Measurements from ENCODE around the gene PARD3.
"Not testable (repeated sequence)": the region's sequence is repeated elsewhere in the genome, so short reads cannot be mapped to it uniquely, and the experiment has no call there.

The PARD3 gene

DNA sequence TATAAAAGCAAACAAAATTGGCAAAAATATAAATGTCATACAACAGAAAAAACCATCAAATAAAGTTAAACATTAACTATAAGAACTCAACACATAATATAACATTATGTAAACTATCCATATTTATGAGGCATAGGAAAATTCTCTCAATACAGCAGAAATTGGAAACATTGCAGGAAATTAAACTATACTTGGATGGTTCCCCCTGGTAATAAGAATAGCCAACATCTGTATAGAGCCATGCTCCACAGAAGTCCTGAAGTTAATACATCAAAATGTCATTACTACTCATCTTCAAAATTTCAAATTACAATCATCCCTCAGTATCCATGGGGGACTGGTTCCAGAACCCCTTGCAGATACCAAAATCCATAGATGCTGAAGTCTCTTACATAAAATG is 350.5 kb downstream of the PARD3 start:
- no peak for DNase-seq (ENCODE audit: low read depth)

DNA sequence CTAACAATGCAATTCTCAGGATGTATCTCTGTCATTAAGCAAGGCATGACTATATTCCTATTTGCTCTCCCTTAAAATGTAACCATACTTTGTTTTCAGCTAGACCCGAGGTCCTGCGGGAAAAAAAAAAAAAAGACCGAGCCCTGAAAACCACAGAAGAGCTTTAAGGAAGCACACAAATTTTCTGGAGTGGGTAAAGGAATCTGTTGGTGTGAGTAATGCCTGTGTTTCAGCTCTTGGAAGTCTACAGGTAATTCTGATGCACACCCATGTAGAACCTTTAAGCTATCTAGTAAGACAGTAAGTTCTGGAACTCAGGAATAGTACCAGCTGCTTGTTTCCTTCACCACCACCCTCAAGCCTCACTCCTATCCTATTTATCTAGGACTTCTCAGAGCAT is 351.1 kb downstream of the PARD3 start:
- no peak for DNase-seq (ENCODE audit: low read depth)

- no peak for DNase-seq (ENCODE audit: low read depth)
Observed at GRCh38 chr10:34462993-34463392, 352.1 kb downstream of the PARD3 start.

GRCh38 chr10:34462056-34462455 is 353.0 kb downstream of the PARD3 start:
- no peak for DNase-seq (ENCODE audit: low read depth)

DNA sequence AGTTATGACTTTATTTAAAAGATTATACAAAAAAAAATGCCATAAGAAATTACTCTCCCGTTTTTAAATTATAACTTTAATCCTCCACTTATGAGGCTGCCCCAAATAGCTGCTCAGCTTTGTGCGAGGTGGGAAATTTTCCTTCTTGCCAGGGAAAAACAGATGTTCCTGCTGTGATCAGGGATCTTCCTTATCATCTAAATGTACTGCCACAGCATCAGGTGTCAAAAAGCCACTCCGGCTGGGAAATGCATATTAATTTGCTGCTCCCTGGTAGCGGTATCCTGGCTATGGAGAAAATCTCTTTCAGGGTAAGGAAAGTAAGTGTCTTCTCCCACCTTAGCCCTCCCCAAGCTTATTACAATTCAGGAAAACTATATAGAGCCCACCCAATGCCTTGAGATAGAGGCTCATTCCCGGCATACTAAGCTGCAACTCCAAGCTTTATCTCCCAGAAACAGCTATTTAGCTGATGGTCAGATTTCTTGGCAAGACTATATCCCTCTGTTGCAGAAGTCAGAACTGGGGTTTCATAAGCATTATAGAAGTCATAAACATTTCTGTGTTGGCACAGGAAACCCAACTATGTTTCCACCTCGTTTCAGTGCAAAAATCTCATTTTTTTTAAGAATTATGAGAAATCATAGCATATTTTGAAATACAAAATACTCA is 360.4 kb downstream of the PARD3 start:
- DNase-seq (ENCODE audit: low read depth), result no peak

DNA sequence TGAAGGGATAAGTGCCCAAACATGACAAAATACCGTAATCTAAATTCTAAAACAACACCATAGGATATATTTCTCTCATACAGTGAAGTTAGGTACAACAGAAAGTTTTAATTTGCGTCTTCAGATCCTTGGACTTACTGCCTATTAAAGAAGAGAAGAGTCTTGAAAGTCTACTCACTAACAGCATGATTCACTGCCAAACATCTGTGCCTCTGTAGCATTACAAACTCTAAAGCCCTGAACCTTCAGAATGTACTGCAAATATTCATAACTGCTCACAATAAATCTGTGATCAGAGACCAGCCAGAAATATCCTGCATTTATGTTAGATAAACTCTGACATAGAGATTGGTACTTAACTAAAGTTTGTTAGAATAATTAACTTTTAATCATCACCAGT is 365.3 kb downstream of the PARD3 start:
- no peak for DNase-seq (ENCODE audit: low read depth)

DNA sequence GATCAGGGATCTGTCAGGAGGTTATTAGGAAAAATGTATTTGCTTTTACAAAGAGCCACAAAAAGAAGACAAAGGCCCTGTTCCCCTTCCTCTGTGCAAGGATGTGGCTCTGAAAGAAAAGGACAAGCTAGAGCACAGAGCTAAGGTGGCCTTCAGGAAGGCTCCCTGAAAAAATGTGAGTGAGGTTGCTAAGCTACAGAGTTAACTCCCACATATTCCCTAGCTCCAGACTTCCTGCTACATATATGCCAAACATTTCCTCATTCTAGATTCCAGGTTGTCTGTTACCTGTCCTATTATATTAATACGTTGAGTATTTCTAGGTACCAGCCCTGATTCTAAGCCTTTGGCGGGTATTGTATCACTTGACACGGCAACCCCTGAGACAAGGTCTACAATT is 369.0 kb downstream of the PARD3 start:
- DNase-seq (ENCODE audit: low read depth), result no peak

GRCh38 chr10:34444223-34445183 is 370.6 kb downstream of the PARD3 start:
- no peak for DNase-seq (ENCODE audit: low read depth)

DNA sequence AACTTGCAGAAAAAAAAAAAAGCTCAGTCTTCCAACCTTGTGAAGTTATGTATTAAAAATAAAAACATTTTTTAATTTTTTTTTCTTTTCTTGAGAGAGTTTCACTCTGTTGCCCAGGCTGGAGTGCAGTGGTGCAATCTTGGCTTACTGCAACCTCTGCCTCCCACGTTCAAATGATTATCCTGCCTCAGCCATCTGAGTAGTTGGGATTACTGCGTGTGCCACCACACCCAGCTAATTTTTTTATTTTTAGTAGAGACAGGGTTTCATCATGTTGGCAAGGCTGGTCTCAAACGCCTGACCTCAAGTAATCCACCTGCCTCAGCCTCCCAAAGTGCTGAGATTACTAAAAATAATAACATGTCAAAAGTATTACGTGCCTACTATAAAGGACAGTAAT is 375.7 kb downstream of the PARD3 start:
- DNase-seq (ENCODE audit: low read depth), result not testable (repeated sequence)

GRCh38 chr10:34438741-34439140 is 376.4 kb downstream of the PARD3 start:
- DNase-seq (ENCODE audit: low read depth), result no peak

- DNase-seq (ENCODE audit: low read depth), result no peak
Observed at GRCh38 chr10:34437906-34438305, 377.2 kb downstream of the PARD3 start.

DNA sequence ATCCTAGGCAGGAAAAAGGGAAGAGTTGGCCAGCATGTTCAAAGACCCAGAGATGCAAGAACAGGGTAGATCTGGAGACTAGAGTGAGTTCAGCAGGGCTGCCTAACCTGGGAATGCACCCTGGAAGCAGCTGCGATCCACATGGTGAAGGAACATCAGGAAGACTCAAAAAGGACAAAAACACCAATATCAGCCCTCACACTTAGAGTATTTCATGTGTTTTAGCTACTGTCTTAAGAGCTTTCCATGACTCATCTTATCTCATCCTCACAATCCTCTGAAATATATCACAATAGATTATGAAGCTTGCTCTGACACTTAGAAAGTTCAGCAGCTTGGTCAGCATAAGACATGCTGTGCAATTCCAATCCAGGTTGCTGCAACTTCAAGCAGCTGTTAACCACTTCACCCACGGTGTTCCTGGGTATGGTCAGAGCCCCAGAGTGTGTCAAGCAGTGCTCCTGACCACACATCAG is 380.9 kb downstream of the PARD3 start:
- DNase-seq (ENCODE audit: low read depth), result peak; percentile 60

DNA sequence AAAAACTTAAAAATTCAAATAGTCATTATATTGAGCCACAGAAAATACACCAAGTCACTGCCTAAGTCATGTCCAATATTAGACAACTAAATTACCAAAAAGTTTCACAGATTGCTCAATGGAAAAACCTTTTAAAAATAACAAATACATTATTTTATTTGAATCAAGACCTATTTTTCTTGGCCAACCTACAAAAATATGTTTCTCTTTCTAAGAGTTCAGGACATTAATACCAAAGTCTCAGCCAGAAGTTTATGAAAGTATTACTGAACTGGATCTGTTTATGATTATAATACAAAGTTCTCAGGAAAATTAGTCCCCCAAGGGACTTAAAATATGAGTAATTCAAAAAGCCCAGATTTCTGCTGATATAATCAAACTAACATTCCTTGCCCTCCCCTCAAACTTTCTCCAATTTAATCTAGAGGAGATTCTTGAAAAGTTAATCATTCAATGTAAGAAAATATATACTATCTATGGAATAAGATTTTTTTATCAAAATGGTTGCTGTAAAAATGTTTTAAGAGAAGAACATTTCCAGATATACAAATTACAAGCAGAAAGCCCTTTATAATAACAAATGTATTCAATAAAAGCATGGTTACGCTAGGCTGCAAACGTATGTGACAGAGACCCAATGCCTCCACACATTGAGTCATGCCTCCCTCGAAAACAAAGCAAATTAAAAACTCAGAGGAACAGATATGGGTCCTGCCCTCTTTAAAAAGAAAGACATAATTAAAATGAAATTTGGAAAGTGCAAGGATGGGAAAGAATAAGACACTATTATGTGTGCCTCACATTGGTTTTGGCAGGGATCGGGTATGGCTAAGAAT is 381.6 kb downstream of the PARD3 start:
- peak; percentile 28 for DNase-seq (ENCODE audit: low read depth)

GRCh38 chr10:34432589-34432988 is 382.5 kb downstream of the PARD3 start:
- DNase-seq (ENCODE audit: low read depth), result no peak

DNA sequence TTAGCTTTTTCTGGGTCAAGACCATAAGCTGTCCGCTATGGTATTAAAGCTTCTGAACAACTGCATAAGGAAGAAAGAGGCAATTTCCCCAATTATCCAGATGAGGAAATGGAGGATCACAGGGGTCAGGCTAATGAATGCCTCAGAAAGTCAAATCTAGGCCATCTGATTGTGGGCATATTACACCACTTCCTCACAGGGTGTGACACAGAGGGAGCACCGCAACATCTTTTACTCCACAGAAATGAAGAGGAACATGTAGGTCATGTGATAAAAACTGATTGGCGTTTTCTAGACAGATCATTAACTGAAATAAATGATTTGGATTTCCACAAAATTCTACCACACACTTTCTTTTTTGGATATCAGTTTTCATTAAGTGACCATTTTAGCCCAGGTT is 384.4 kb downstream of the PARD3 start:
- DNase-seq (ENCODE audit: low read depth), result no peak

DNA sequence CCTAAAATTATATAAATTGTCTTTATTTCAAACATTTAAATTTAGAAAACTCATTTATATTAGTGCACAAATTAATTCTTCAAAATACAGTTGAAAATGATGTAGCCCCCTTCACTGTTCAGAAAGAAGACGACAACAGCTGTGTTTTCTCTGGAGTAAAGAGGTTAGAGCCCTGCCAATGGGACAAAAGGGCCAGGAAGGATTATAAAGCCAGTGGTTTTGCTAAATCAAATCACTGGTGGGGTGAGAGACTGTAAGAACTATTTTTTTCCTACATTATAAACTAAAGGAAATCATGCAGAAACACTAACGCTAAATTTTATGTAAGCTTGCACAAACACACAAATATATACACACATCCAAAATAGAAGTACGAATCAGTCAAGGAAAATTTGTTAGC is 386.6 kb downstream of the PARD3 start:
- no peak for DNase-seq (ENCODE audit: low read depth)

- DNase-seq (ENCODE audit: low read depth), result no peak
Observed at GRCh38 chr10:34427911-34428216, 387.2 kb downstream of the PARD3 start.

GRCh38 chr10:34427158-34427910 is 387.8 kb downstream of the PARD3 start:
- DNase-seq (ENCODE audit: low read depth), result not testable (repeated sequence)

- DNase-seq (ENCODE audit: low read depth), result not testable (repeated sequence)
Observed at GRCh38 chr10:34426538-34427157, 388.4 kb downstream of the PARD3 start.

- DNase-seq (ENCODE audit: low read depth), result no peak
Observed at GRCh38 chr10:34426041-34426440, 389.1 kb downstream of the PARD3 start.
